DMS114 treated with DMSO at 0.1 percent for 48 hours (cell line): ENCODE data around the gene TMC7.

Experiments
- DNase-seq: peaks from one replicate; lab custom pipeline; 2025; ENCODE audit not compliant: unreplicated experiment; lab: John Stamatoyannopoulos, UW

TMC7 gene

GRCh38 chr16:19112099-19112407, 128.3 kb downstream of the TMC7 start:
- no peak for DNase-seq
